GM21447 (cell line): ENCODE results near the gene PDIA6.
"Not testable (repeated sequence)": the region's sequence is repeated elsewhere in the genome, so short reads cannot be mapped to it uniquely, and the experiment has no call there.

Experiments used
- ATAC-seq: cut with Tn5 transposase; IDR thresholded peaks from one replicate; pipeline ENCODE4 v1.9.1; 2021; ENCODE audit not compliant: unreplicated experiment

PDIA6 gene

GRCh38 chr2:10783421-10783820 is 29.2 kb downstream of the PDIA6 start:
- ATAC-seq = no peak

GRCh38 chr2:10781746-10782145 is 30.8 kb downstream of the PDIA6 start:
- ATAC-seq = no peak

- not testable (repeated sequence) for ATAC-seq
Observed at GRCh38 chr2:10780821-10781220, 31.8 kb downstream of the PDIA6 start.

GRCh38 chr2:10780491-10780820 is 32.1 kb downstream of the PDIA6 start:
- no peak for ATAC-seq

- no peak for ATAC-seq
Observed at GRCh38 chr2:10779776-10780490, 32.7 kb downstream of the PDIA6 start.

- ATAC-seq = no peak
Observed at GRCh38 chr2:10778724-10779115, 33.9 kb downstream of the PDIA6 start.

GRCh38 chr2:10777842-10778723 is 34.5 kb downstream of the PDIA6 start:
- ATAC-seq = no peak

- ATAC-seq = no peak
Observed at GRCh38 chr2:10777111-10777841, 35.3 kb downstream of the PDIA6 start.

GRCh38 chr2:10776231-10776977 is 36.2 kb downstream of the PDIA6 start:
- ATAC-seq = no peak

GRCh38 chr2:10775831-10776230 is 36.8 kb downstream of the PDIA6 start:
- ATAC-seq = no peak

GRCh38 chr2:10775021-10775780 is 37.4 kb downstream of the PDIA6 start:
- no peak for ATAC-seq

- ATAC-seq = no peak
Observed at GRCh38 chr2:10774394-10774793, 38.2 kb downstream of the PDIA6 start.

GRCh38 chr2:10773821-10774341 is 38.7 kb downstream of the PDIA6 start:
- ATAC-seq = no peak

GRCh38 chr2:10772868-10773215 is 39.7 kb downstream of the PDIA6 start:
- ATAC-seq = no peak

GRCh38 chr2:10772201-10772867 is 40.3 kb downstream of the PDIA6 start:
- no peak for ATAC-seq

- ATAC-seq = no peak
Observed at GRCh38 chr2:10771786-10772185, 40.8 kb downstream of the PDIA6 start.

- no peak for ATAC-seq
Observed at GRCh38 chr2:10770956-10771750, 41.4 kb downstream of the PDIA6 start.

GRCh38 chr2:10768063-10768507 is 44.5 kb downstream of the PDIA6 start:
- ATAC-seq = no peak

GRCh38 chr2:10765914-10766313 is 46.7 kb downstream of the PDIA6 start:
- no peak for ATAC-seq
